RPMI8226 (cell line): ENCODE measurements around the gene COG7.
"Not testable (repeated sequence)": the region's sequence is repeated elsewhere in the genome, so short reads cannot be mapped to it uniquely, and the experiment has no call there.

Experiments
- DNase-seq: peaks from one replicate; pipeline ENCODE4 v3.0.0-alpha.2; 2015

The COG7 gene

DNA sequence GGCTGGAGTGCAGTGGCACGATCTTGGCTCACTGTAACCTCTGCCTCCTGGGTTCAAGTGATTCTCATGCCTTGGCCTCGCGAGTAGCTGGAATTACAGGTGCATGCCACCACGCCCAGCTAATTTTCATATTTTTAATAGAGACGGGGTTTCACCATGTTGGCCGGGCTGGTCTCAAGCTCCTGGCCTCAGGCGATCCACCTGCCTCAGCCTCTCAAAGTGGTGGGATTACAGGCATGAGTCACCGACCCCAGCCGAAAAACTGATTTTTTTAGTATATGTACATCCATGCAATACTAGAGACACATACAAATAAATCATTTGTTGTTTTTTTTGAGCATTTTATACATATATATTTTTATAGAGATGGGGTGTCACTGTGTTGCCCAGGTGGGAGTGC lies 71.3 kb downstream of the COG7 start:
- DNase-seq = not testable (repeated sequence)

DNA sequence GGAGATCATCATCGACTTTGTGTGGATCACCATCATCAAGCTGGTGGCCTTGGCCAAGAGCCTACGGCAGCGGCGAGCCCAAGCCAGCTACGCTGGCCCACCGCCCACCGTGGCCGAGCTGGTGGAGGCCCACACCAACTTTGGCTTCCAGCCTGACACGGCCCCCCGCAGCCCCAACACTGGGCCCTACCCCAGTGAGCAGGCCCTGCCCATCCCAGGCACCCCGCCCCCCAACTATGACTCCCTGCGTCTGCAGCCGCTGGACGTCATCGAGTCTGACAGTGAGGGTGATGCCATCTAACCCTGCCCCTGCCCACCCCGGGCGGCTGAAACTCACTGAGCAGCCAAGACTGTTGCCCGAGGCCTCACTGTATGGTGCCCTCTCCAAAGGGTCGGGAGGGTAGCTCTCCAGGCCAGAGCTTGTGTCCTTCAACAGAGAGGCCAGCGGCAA lies 72.5 kb downstream of the COG7 start:
- DNase-seq = no peak

DNA sequence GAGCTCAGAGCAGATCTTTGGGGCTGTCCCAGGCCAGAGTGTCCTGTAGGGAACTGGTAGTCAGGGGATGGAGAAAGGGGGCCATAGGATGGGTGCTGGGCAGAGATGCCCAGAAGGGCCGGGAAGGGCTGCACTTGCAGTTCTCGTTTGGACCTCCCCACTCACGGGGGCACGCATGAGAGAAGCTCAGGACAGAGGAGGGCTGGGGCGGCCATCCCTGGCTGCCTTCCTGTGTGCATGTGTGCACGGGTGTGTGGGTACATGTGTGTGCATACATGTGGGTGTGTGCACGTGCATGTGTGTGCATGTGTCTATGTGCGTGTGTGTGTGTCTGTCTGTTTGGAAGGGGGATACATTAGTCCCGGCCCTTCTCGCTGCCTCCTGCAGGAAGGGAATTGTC lies 73.3 kb downstream of the COG7 start:
- DNase-seq = no peak

DNA sequence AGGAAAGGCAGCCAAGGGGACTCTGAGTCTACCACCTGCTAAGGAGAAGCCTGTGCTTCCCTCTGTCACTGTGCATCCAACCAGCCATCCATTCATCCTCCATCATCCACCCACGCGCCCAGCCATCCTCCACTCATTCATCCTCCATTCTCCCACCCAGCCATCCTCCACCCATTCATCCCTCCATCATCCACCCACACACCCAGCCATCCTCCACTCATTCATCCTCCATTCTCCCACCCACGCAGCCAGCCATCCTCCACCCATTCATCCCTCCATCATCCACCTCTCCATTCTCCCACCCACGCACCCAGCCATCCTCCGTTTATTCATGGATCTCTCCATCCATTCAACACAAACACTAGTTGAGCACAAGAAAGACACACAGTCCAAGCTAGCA lies 74.1 kb downstream of the COG7 start:
- DNase-seq = no peak

DNA sequence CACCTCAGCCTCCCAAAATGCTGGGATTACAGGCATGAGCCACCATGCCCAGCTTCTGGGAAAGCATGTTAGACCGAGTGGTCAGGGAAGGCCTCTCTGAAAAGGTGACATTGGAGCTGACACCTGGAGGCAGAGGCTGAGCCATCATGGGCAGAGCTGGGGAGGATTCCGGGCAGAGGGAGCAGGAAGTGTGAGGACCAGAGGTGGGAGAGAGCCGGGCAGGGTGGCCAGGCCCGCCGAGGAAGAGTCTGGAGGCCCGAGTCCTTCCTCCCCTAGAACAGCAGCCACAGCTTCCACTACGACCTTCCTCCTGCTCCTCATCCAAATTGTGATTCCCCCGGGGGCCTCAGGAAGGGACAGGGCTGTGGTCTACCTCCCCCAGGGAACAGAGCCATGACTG lies 74.7 kb downstream of the COG7 start:
- no peak for DNase-seq

DNA sequence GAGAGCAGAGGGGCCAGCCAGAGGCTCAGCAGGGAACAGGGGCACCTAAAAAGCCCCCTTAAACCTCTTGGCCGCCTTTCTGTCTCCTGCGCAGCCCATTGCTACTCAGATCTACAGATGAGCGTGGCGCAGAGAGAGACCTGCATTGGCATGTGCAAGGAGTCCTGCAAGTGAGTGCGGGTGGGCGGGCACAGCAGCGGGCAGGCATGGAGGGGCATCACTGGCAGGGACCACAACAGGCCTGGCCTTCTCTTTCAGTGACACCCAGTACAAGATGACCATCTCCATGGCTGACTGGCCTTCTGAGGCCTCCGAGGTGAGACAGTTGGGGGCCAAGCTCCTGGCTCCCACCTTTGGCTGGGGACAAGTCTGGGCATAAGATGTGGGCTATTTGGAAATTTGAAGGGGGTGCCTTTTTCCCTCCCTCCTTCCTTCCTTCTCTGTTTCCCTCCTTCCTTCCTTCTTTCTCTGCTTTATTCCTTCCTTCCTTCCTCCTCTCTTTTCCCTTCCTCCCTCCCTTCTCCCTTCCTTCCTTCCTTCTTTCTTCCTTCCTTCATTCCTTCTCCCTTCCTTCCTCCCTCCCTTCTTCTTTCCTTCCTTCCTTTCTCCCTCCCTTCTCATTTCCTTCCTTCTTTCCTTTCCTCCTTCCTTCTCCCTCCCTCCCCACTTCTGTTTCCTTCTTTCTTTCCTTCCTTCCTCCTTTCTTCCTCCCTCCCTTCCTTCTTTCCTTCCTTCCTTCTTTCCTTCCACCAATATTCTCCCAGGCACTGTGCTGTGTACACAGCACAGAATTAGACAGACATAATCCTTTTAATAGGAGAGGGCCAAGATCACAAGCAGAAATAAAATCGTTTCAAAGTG lies 75.7 kb downstream of the COG7 start:
- no peak for DNase-seq

DNA sequence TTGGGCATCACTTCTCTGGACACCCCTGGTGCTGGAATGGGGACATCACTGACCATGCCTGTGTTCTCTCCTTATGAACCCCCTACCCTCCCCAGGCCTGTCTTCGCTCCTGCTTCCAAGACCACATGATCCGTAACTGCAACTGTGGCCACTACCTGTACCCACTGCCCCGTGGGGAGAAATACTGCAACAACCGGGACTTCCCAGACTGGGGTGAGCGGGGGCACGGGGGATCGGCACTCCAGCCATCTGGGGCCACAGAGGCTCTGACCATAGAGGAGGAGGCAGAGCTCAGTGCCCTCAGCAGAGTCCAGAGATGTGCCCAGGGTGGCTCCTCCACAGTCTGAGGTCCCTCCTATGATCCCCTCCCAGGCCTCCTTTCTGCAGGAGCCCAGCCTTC lies 77.3 kb downstream of the COG7 start:
- DNase-seq = no peak

DNA sequence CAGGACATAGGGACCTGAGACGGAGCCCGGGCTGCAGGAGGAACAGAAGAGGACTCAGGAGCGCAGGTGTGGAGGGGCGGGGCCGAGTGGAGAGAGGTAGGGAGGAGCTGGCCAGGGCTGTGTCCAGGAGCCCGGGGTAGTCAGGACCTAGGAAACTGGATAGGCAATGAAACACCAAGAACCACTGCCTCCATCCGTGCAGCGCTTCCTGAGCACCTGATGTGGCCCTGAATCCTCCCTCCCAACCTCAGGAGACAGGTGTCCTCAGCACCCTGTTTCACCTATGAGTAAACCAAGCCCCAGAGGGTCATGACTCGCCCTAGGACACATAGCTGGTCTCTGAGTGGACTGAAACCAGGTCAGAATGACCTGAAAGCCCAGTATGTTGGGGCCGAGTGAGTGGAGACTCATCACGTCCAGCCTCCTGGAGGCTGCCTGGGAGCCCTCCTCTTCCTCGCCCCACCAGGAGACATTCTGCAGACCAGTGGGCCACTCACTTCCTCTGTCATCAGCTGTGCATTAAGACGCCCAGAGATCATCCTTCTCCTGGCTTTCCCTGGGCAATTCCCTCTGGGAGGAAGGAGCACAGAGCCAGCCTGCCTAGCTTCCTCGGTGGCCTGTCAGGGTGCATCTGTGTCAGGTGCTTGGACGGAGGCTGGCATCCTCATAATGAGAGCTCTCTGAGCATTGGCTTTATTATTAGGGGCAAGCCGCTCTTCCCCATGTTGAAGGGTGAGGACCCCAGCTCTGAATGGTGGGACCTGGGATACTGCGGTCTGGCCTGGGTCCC lies 78.1 kb downstream of the COG7 start:
- peak; percentile 53 for DNase-seq

DNA sequence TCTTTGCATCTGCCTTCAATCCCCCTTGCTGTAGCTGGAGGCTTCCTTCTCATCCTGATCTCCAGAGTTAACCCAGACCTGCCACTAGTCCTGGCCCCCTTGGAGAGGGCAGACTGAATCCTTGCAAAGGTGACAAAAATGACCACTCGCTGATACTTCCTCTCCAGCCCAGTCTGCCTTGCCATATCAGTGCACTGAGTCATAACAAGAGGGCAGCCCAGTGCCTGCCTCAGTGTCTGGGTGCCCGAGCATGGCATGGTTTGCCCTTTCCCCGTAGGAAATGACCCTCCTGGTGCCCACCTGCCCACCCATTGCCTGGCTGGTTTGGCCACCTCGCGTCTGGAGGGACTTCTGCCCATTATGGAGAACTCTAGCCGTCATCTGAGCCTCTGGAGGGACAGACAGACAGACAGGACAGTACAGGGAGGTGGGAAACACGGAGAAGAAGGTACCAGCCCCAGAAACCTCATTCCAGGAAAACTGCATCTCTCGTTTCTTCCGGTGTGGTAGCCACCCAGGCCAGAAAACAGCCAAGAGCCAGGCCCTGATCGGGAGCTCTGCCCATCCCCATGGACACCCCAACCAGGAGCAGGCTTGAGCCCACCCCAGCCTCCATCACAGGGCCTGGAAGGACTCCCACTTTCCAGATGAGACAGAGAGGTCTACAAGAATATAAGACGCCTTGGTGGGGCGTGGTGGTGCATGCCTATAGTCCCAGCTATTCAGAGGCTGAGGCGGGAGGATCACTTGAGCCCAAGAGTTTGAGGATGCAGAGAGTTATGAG lies 79.4 kb downstream of the COG7 start:
- no peak for DNase-seq

DNA sequence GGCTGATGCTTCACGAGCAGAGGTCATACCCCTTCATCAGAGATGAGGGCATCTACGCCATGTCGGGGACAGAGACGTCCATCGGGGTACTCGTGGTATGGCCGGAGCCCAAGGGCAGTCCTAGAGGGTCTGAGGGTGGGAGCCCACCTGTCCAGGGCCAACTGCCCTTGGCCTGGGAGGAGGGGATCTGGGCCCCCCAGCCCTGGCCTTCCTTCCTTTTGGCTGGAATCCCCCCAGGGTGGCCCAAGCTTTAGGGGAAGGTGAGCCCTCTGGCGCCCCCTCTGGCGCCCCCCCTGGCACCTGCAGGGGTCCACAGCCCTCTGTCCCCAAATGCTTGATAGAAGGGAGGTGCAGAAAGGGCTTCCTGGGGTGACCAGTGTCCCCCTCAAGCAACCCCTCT lies 81.6 kb downstream of the COG7 start:
- DNase-seq = no peak

DNA sequence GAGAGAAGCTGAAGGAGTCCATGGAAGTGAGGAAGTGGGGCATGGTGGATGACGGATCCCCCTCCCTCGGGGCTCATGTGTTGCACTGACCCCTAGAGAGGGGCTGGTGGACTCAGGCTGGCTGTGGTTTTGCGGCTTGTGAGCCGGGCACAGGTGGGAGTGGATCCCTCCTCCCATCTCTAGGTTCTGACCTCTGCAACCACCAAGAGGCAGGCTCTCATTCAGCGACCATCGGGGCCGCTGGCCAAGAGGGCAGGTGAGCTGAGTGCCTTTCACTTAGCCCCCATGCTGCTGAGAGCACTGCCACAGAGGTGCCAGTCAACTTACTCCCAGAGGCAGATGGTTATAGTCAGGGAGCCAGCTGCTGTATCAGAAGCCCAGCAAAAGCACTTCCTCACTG lies 83.6 kb downstream of the COG7 start:
- DNase-seq = peak; percentile 74

DNA sequence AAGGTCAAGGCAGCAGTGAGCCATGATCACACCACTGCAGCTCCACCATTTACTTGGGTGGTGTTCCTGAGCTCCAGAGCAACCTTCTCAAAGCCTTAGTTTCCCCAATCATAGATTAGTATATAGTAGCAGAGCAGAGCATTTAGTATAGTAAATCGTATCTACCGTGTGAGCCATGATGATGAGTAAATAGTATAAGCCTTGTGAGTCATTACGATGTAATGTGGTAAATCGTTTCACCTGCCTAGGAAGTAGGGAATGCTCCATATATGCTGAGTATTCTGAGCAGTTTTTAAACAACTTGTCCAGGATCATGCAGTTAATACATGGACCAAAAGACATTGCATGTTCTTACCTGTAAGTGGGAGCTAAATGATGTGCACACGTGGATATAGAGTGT lies 84.5 kb downstream of the COG7 start:
- DNase-seq = no peak

DNA sequence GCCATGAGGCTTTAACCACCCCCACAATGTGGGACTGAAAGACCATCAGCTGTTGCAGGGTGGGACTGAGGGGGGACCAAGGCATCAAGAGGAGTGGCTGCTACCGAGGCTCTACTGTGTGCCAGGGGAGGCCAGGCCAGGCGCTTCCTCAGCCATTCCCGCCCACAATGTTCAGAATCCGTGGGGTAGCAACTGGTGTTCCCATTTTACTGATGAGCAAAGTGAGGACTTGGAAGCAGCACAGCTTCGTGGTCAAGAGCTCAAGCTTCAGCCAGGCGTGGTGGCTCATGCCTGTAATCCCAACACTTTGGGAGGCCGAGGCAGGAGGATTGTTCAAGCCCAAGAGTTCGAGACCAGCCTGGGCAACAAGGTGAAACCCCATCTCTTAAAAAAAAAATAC lies 85.0 kb downstream of the COG7 start:
- DNase-seq = no peak

DNA sequence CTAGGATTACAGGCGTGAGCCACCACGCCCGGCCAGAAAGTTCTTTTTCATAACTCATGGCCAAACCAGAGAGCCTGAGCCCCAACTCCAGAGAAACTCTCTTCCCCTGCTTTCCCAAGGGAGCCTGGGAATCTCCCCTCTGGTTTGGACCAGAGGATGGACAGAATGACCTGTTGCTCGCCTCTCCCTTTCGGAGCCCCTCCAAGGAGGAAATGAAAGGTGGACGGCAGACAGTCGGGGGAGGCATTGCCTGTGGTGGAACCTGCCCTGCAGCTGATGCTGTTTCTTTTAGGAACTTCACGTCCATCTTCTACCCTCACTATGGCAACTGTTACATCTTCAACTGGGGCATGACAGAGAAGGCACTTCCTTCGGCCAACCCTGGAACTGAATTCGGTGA lies 85.4 kb downstream of the COG7 start:
- DNase-seq = no peak

DNA sequence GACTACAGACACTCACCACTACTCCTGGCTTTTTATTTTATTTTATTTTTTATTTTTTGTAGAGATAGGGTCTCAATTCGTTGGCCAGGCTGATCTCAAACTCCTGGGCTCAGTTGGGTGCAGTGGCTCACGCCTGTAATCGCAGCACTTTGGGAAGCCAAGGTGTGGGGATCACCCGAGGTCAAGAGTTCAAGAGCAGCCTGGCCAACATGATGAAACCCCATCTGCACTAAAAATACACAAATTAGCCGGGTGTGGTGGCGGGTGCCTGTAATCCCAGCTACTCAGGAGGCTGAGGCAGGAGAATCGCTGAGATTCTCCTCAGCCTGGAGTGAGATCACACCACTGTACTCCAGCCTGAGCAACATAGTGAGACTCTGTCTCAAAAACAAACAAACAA lies 86.6 kb downstream of the COG7 start:
- peak; percentile 55 for DNase-seq

DNA sequence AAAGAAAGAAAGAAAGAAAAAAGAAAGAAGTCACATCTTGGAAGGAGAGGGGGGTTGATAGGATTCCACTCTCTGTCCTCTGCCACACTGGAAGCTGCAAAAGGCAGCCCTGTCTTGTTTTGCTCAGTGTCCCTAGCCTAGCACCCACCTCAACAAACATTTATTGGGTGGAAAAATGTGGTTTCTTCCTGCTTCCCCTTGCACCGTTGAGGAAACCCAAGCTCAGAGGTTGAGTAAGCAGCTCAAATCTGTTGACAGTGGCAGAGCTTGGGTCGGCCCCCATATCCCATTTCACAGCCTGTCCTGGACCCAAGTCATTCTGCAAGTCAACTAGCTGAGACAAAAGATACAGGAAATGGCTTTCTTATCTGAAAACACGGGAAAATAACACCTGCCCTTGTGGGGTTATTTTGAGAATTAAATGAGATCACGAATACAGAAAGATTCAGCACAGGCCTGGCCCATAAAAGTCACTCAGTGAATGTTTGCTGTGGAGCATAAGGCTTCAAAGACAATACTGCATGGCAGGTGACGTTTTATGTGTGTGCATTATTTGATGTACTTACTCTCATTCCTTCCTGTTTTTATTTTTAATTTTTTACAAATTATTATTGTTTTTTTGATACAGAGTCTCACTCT lies 87.3 kb downstream of the COG7 start:
- peak; percentile 64 for DNase-seq

DNA sequence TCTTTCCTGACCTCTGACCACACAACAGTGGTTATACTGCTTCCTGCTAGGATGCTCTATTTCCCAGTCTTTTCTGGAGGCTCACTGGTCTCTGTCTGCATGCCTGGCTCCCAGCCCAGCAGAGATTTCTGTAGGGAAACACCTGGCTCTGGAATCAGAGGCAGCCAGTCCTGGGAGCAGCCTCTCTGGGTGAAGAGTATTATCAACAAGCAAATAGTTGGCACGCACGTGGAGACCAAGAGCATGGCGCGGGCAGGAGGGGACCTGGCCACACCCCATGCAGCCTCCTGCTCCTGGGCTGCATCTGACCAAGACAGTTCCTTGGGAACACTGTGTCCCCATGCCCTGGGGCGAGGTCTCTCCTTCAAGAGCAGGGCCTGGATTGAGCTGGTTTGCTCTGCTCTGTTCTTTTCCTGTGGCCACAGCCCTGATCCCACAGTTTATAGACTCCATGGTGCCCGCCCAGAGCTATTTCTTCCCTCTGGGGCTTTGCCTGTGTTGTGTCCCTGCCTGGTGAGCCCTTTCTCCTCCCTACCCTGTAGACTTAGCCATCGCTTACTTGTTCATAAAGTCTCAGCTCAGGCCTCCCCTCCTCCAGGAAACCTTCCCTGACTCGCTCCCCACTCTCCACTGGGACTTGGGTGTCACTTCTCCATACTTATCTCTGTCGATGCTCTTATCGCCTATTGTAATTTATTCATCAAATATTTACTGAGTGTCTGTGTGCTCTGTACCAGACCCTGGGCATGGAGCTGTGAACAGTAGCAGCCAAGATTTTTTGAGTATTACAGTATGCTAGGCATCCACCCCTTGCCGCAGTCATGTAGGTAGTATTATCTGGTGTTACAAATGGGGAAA lies 90.3 kb downstream of the COG7 start:
- no peak for DNase-seq

DNA sequence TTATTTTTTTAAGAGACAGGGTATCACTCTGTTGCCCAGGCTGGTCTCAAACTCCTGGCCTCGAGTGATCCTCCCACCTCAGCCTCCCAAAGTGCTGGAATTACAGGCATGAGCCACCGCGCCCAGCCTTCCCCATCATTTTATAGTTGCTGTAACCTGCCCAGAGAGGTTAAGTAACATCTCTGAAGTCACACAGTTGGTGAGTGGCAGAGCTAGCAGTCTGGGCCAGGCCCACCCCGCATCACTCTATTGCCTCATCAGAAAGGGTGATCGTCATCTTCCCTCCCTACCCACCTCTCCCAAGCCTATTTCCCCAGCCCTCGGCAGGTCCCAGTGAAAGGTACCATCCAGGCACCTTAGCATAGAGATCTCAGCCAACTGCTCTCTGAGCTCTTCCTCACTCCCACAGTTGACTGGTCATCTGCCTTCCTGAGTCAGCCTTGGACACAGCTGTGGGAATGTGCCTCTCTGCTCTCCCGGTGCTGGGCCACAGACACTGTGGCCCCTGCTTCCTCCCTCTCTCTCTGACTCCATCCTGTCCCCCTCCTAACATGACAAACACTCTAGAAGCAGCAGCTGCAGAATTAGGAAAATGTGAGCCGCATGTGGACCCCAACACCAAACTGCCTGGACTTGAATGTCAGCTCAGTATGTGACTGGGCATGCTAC lies 93.8 kb downstream of the COG7 start:
- DNase-seq = no peak

DNA sequence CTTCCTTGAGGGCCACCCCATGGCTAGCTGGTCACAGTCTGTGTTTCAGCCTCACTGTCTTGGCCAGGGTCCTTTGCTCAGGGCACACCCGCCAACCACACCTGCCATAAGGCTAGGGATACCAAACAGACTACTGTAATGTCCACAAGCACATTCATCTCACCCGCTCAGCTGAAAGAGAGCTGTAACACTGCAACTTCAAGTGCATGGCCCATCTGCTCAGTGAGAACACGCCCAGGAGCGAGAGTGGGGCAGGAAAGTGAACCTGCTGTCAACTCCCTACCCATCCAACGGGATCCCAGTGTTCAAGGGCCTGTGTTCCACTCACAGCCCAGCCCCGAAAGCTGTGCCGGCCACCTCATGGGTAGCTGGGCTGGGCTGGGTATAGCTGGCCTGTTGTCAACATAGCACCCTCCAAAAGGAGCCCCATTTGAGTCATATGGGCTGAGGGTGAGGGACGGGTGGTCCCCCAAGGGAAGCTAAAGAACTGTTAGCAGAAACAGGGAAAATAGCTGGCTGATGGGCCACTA lies 95.2 kb downstream of the COG7 start:
- DNase-seq = no peak

DNA sequence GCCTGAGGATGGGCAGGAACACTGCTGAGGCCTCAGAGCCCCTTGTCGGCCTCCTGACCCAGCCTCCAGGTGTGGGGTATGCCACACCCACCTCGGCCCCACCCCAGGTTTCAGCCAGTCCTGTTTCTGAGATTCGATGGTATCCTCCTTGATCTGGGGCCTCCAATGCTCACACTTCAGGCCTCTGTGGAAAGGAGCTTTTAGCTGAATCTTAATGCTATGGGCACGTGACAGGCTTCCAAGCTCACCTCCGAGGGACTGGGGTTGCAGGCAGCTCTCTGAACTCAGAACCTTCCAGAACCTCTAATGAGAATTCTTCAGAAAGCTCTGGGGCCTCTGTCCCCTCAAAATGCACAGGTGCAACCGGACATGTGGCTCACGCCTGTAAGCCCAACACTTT lies 96.0 kb downstream of the COG7 start:
- DNase-seq = no peak

DNA sequence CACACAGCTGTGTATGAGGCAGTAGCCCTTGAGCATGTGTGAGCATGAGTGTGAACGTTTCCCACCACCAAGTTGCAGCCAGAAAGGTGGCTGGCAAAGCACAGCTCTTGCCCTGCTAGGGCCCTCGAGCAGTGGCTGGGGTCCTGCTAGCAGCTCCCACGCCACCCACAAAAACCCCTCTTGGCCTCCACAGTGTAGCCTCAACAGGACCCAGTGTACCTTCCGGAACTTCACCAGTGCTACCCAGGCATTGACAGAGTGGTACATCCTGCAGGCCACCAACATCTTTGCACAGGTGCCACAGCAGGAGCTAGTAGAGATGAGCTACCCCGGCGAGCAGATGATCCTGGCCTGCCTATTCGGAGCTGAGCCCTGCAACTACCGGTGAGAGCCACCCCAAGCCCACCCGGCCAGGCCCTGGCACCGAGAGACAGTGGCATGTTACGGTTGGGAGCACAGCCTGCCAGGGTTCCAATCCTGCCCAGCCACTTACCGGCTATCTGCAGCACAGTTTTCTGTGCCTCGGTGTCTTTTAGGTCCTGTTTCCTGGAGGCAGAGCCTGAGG lies 97.8 kb downstream of the COG7 start:
- no peak for DNase-seq
